HL-60 (cell line): ENCODE results near the gene KLHL12.
A peak's percentile ranks its signal among the peaks of the same experiment; 100 is the strongest.
"Not testable (repeated sequence)": the region's sequence is repeated elsewhere in the genome, so short reads cannot be mapped to it uniquely, and the experiment has no call there.

Experiments used
- DNase-seq, 2 experiments: peaks; one replicate each; pipeline ENCODE4 v3.0.0-alpha.2; 2010 to 2020; ENCODE audit warnings: low read depth in 1 of 2, low spot score in 1 of 2
- H3K27ac ChIP-seq: fragments of 250-450 bp; sonication (Bioruptor Pico); replicated peaks from 2 replicates; pipeline ENCODE4 v1.5.1; 2020; ENCODE audit warnings: mild to moderate bottlenecking, moderate library complexity
- H3K27me3 ChIP-seq: fragments of 250-450 bp; sonication (Bioruptor Pico); 2 replicates; pipeline ENCODE4 v1.5.1; 2021; ENCODE audit warnings: mild to moderate bottlenecking, moderate library complexity; ENCODE audit not compliant: insufficient read depth, poor library complexity, severe bottlenecking
- H3K4me3 ChIP-seq: replicated peaks from 2 replicates; pipeline ENCODE4 v1.5.1; 2011; ENCODE audit warnings: mild to moderate bottlenecking, control low read depth, low read length; ENCODE audit not compliant: insufficient read depth
- CTCF ChIP-seq: IDR thresholded peaks from one replicate; pipeline ENCODE4 v1.5.1; 2011; ENCODE audit warnings: low read length, control low read depth, inconsistent platforms; ENCODE audit not compliant: insufficient read depth
- GABPA ChIP-seq: IDR thresholded peaks from 2 replicates; pipeline ENCODE4 v1.6.1; 2012; ENCODE audit warnings: low read depth
- POLR2AphosphoS5 ChIP-seq: IDR thresholded peaks from 2 replicates; pipeline ENCODE4 v1.6.1; 2012; ENCODE audit warnings: low read depth
- REST ChIP-seq: IDR thresholded peaks from 2 replicates; pipeline ENCODE4 v1.6.1; 2012; ENCODE audit warnings: low read depth; ENCODE audit not compliant: insufficient replicate concordance
- SPI1 ChIP-seq: IDR thresholded peaks from 2 replicates; pipeline ENCODE4 v1.6.1; 2012; ENCODE audit warnings: low read depth, mild to moderate bottlenecking, borderline replicate concordance

The KLHL12 gene

GRCh38 chr1:202919615-202920014 is 7.4 kb downstream of the KLHL12 start:
- no peak for DNase-seq
- TF ChIP-seq REST, result no peak
- no peak for TF ChIP-seq POLR2AphosphoS5
- no peak for TF ChIP-seq SPI1
- no peak for TF ChIP-seq CTCF
- TF ChIP-seq GABPA, result no peak
- Histone ChIP-seq H3K27me3 (no peaks in the 10 kb centered on the region), H3K27ac (no peak overlapping the region), H3K4me3 (no peak overlapping the region)

- Histone ChIP-seq H3K27me3 (no peaks in the 10 kb centered on the region), H3K4me3 (no peak overlapping the region), H3K27ac (no peak overlapping the region)
- no peak for TF ChIP-seq CTCF
- no peak for TF ChIP-seq REST
- TF ChIP-seq POLR2AphosphoS5, result no peak
- TF ChIP-seq SPI1, result no peak
- DNase-seq, result no peak
Measured at GRCh38 chr1:202915146-202915545, 11.9 kb downstream of the KLHL12 start.

GRCh38 chr1:202912476-202912875 is 14.6 kb downstream of the KLHL12 start:
- not testable (repeated sequence) for H3K27ac ChIP-seq, H3K4me3 ChIP-seq, H3K27me3 ChIP-seq
- peak in 1 of 2 experiments; percentile 21 for DNase-seq

- Histone ChIP-seq H3K27me3 (no peaks in the 10 kb centered on the region), H3K4me3 (no peak overlapping the region), H3K27ac (no peak overlapping the region)
- DNase-seq, result no peak
- TF ChIP-seq REST, result no peak
- TF ChIP-seq POLR2AphosphoS5, result no peak
- TF ChIP-seq CTCF, result no peak
- no peak for TF ChIP-seq SPI1
- TF ChIP-seq GABPA, result no peak
Measured at GRCh38 chr1:202909494-202909893, 17.5 kb downstream of the KLHL12 start.
